GM21737 (cell line): ENCODE data around the gene S1PR5.
"Not testable (repeated sequence)": the region's sequence is repeated elsewhere in the genome, so short reads cannot be mapped to it uniquely, and the experiment has no call there.

Experiments used
- ATAC-seq: cut with Tn5 transposase; IDR thresholded peaks from one replicate; pipeline ENCODE4 v1.9.1; 2021; ENCODE audit warnings: mild to moderate bottlenecking, moderate library complexity; ENCODE audit not compliant: unreplicated experiment

Gene S1PR5, protein sequence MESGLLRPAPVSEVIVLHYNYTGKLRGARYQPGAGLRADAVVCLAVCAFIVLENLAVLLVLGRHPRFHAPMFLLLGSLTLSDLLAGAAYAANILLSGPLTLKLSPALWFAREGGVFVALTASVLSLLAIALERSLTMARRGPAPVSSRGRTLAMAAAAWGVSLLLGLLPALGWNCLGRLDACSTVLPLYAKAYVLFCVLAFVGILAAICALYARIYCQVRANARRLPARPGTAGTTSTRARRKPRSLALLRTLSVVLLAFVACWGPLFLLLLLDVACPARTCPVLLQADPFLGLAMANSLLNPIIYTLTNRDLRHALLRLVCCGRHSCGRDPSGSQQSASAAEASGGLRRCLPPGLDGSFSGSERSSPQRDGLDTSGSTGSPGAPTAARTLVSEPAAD

DNA sequence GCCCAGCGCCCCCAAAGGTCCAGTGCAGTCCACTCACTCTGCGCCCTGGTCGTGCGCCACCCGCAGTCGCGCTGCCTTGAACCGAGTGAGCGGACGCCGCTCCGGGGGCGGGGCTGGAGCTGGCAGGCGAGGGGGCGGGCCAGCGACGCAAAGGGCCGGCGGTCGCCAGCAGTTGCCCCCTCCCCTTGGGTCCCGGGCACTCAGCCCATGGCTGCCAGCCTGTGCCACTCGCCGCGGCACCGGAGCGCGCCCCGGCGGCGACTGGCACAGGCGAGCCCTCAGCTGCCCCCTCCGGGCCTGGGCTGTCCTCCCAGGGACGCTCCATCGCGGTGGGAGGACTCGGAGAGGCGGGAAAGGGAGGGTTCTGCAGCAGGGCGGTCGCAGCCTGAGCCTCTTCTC lies at the start of gene S1PR5:
Gene S1PR5, minus strand, starts transcription at position 87 of the 399 bp plus-strand sequence. CDS start 2,436 bp downstream, outside the sequence.
- no peak for ATAC-seq

GRCh38 chr19:10566658-10567410 lies 49.6 kb upstream of the S1PR5 start:
- no peak for ATAC-seq

- ATAC-seq = no peak
Measured at GRCh38 chr19:10566408-10566657, 49.1 kb upstream of the S1PR5 start.

- peak; percentile 44 for ATAC-seq
Measured at GRCh38 chr19:10565567-10566407, 48.5 kb upstream of the S1PR5 start, which contains the start of gene KRI1. Gene KRI1, minus strand, starts transcription at chr19:10566010. Its CDS starts 11 bp downstream, at chr19:10565999.

DNA sequence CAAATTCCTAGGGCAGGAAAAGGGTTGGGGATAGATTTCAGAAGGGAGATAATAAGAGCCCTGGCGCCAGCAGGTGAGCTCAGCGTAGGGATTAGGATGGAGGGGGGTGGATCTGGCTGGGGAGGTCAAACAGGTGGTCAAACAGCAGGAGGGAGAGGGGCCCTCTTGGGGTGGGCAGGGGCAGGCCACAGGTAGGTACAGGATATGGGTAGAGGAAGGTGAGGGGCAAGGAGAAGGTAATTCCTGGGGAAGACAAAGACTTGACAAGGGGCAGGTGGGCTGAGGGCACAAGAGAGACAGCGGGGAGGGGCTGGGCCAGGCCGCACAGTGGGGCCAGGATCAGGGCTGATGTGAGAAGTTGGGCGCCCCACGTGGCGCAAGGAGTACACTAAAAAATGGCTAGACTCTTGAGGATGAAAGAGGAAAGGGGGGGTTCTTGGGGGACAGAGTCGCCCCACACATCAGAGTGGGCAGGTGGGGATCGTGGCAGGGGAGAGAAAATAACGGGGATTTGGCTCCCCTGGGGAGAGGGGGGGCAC lies 47.9 kb upstream of the S1PR5 start:
- ATAC-seq = no peak

GRCh38 chr19:10562609-10563008 lies 45.4 kb upstream of the S1PR5 start:
- ATAC-seq = no peak

DNA sequence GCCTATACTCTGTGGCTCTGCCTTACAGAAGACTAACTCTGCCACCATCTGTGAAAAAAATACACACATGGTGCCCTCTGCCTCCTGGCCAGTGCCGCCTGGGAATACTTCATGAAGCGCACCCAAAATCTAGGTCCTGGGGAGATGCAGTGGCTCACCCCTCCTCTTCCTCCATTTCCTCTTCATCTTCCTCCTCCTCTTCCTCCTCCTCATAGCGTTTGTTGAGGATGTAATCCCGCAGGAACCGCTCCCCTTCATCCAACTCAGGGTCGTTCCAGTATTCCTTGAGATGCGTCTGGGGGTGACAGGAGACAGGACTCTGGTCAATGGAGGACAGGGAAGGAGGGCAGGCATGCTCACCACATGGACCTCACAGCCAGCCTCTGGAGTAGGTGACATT lies 42.9 kb upstream of the S1PR5 start:
- no peak for ATAC-seq

- no peak for ATAC-seq
Measured at GRCh38 chr19:10557603-10558197, 40.5 kb upstream of the S1PR5 start.

DNA sequence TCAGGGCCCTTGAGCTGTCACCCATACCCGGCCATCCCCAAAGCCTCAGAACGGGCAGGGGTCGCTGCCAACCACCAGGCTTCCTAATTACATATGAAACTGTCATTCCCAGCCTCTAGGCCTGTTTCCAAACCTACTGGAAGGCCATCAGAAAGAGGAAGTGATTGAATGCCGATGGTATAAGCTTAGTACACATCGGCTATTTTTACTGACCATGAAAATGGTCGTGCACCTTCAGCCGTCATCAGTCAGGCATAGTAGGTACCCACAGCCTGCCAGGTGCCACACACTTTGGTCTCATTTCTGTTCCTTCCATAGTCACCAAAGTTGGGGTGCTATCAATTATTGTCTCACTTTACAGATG lies 38.3 kb upstream of the S1PR5 start:
- no peak for ATAC-seq

GRCh38 chr19:10554760-10555609 lies 37.7 kb upstream of the S1PR5 start:
- no peak for ATAC-seq

- ATAC-seq = peak; percentile 54
Measured at GRCh38 chr19:10553943-10554381, 36.7 kb upstream of the S1PR5 start.

DNA sequence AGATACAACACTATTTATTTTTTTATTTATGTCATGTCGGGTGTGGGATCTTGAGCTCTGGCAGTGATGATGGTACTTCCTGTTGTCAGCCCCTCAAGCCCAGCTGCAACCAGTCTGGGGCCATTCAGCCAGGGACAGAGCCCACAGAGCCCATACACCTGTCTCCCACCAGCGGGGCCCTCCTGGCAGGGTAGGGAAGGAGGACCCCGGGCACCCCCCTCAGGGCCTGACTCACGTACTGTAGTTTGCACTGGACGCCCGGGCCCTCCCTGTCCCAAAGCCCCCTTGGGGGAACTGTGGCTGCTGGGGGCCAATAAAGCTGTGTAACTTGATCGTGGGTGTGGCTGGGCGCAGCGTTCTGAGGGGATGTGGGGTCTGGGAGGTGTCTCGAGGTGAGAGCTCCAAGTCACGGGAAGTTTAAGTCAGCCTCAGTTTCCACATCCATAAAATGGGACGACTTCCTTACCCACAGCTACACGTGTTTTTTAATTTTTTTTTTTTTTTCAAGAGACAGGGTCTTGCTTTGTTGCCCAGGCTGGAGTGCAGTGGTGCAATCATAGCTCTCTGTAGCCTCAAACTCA lies 35.9 kb upstream of the S1PR5 start:
- ATAC-seq = no peak

DNA sequence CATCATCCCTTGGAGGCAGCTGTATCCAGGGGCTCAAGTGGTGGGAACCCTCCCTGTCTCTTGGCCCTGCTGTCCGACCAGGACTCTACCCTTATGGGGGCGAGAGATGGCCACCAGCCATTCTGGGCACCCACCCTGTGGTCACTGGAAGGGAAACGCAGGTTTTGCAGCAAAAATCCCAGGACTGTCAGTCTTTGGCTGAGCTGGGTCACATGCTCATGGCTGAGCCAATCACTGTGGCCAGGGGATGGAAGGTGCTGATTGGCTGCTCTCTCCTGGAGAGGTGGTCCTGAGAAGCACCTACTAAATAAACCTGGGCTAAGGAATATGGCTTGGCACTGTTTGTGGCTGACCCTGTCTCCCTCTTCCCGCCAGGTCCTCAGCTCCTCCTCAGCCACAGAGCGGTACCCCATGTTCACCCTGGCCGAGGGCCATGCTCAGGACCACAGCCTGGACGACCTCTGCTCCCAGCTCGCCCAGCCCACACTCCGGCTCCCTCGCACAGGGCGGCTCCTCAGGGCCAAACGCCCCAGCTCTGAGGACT lies 35.3 kb upstream of the S1PR5 start:
- ATAC-seq = no peak

- ATAC-seq = no peak
Measured at GRCh38 chr19:10551698-10552301, 34.6 kb upstream of the S1PR5 start.

- ATAC-seq = not testable (repeated sequence)
Measured at GRCh38 chr19:10551006-10551405, 33.8 kb upstream of the S1PR5 start.

GRCh38 chr19:10550336-10550735 lies 33.1 kb upstream of the S1PR5 start:
- no peak for ATAC-seq

DNA sequence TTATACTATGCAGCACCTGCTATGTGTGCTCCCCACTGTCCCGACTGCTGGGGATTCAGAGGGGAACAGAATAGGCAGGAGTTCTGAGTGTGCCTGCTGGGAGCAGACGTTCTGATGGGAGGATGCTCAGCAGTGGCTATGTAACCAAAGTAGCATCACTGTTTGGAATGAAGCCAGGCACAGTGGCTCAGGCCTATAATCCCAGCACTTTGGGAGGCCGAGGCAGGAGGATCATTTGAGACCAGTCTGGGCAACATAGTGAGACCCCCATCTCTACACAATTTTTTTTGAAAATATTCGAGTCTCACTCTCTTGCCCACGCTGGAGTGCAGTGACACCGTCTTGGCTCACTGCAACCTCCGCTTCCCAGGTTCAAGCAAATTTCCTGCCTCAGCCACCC lies 32.5 kb upstream of the S1PR5 start:
- ATAC-seq = no peak

DNA sequence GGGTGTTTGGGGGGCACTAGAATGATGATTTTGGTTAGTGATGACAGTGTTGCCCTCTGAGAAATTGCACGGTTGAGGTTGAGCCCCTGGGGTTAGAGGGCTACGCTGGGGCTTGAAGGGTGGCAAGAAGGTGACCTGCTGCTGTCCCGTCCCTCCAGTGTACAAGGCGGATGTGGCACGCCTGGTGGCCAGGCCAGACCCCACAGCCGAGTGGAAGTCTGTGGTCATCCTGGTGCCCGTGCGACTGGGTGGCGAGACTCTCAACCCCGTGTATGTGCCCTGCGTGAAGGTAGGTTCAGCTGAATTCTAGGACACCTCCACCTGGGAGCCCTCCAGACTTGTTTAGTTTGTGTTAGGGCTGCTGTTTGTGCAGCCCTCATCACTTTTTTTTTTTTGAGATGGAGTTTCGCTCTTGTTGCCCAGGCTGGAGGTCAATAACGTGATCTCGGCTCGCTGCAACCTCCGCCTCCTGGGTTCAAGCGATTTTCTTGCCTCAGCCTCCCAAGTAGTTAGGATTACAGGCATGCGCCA lies 31.6 kb upstream of the S1PR5 start:
- ATAC-seq = no peak

DNA sequence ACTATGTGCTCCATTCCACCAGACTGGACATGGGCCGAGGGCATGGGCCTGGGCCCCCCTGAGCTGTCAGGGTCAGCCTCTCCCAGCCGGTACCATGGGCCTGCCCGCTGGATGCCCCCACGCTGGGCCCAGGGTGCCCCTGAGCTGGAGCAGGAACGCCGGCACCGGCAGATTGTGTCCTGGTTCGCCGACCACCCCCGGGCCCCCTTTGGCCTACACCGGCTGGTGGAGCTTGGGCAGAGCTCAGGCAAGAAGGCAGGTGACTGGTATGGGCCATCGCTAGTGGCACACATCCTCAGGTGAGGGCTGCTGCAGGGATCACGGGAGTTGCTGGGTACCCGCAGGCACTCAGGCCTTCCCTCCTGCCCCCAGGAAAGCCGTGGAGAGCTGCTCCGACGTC lies 29.6 kb upstream of the S1PR5 start:
- ATAC-seq = no peak
